Measurements from ENCODE around the gene COX14. TPM values are rescaled to one million over a fixed set of nuclear protein-coding genes. Genes with fewer than 3 reads are reported as not detected.
A peak's percentile ranks its signal among the peaks of the same experiment; 100 is the strongest.

The COX14 gene
- total and polyA plus RNA-seq, 7 experiments from 2014 or later, result 37.2 to 244 (median 49.0) TPM

DNA sequence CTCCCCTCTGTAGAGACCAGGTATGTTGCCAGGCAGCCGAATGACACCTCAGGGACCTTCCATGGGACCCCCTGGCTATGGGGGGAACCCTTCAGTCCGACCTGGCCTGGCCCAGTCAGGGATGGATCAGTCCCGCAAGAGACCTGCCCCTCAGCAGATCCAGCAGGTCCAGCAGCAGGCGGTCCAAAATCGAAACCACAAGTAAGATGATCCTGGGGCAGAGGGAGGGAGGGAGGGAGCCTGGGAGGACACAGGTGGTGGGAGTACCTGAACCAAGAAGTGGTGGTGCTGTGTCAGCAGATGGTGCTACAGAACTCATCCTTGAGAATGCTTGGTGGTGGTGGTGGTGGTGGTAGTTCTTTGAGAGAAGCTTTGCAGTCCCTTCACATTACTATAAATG, 25.9 kb upstream of the COX14 start:
- H3K9me3 Mint-ChIP-seq, result no peaks in the 10 kb centered on the region
- intact Hi-C loops (cut with micrococcal nuclease), result loop anchor here in 1 of 2 donors (10.0 kb wide), 2 partner anchors 461 to 1969 kb away; partner anchors contain the start of genes NR4A1 and PRPF40B
- H3K27me3 ChIP-seq (ENCODE audit: control insufficient read depth in 2 of 2, insufficient read depth in 2 of 2, low read length in 2 of 2), result no peaks in the 10 kb centered on the region

GRCh38 chr12:50087151-50087550, 24.9 kb upstream of the COX14 start:
- intact Hi-C loops (cut with micrococcal nuclease), result loop anchor here in 1 of 2 donors (10.0 kb wide), 2 partner anchors 462 to 1968 kb away; partner anchors contain the start of genes NR4A1 and PRPF40B
- POLR2A ChIA-PET, result interaction anchor here (0.6 to 4.0 kb wide), 2 partner anchors 24 to 103 kb away, joined by 4 to 23 read pairs; partner anchors contain the start of gene COX14
- Mint-ChIP-seq H3K27me3 (no peaks in the 10 kb centered on the region), H3K36me3 (peaks cover 0 to 20% (median 8%) of the 10 kb centered on the region in 5 donors), H3K9me3 (no peaks in the 10 kb centered on the region), H3K27ac (peak overlapping the region in 7 of 9 donors; percentile 5 to 97 (median 57)), H3K4me3 (peak overlapping the region in 7 of 10 donors; percentile 14 to 90 (median 58)), H3K4me1 (peaks cover 6 to 46% (median 40%) of the 10 kb centered on the region in 7 donors)
- H3K9me3 ChIP-seq (ENCODE audit: control insufficient read depth in 2 of 3, low read length in 3 of 3), result no peaks in the 10 kb centered on the region
- peaks cover 0 to 5% of the 10 kb centered on the region in 2 donors for H3K4me1 ChIP-seq (ENCODE audit: control insufficient read depth in 2 of 2, insufficient read depth in 2 of 2, low read length in 2 of 2)
- no peak for DNase-seq
- CTCF ChIA-PET, result interaction anchor here (1.0 to 3.4 kb wide), 7 partner anchors 9 to 89 kb away, joined by 3 to 20 read pairs (median 4); partner anchors contain the start of gene COX14
- no peak for ATAC-seq
- H3K36me3 ChIP-seq (ENCODE audit: control insufficient read depth in 2 of 3, insufficient read depth in 3 of 3, low read length in 3 of 3), result peaks cover 15 to 59% (median 17%) of the 10 kb centered on the region in 3 experiments
- H3K27me3 ChIP-seq (ENCODE audit: control insufficient read depth in 2 of 2, insufficient read depth in 2 of 2, low read length in 2 of 2), result no peaks in the 10 kb centered on the region
- no peak overlapping the region for H3K4me3 ChIP-seq (ENCODE audit: low read length)
- no peak overlapping the region for H3K27ac ChIP-seq (ENCODE audit: low read depth, low read length)

More for the DNA sequence above, 25.9 kb upstream of the COX14 start:
- Histone ChIP-seq H3K4me3 (ENCODE audit: low read length) (peak overlapping the region; percentile 82), H3K4me1 (ENCODE audit: control insufficient read depth in 2 of 2, insufficient read depth in 2 of 2, low read length in 2 of 2) (peaks cover 0 to 5% of the 10 kb centered on the region in 2 donors), H3K36me3 (ENCODE audit: control insufficient read depth in 2 of 3, insufficient read depth in 3 of 3, low read length in 3 of 3) (peaks cover 15 to 49% (median 17%) of the 10 kb centered on the region in 3 experiments), H3K27ac (ENCODE audit: low read depth, low read length) (peak overlapping the region; percentile 98), H3K9me3 (ENCODE audit: control insufficient read depth in 2 of 3, low read length in 3 of 3) (no peaks in the 10 kb centered on the region)
- ATAC-seq (no peak), DNase-seq (no peak)
- Mint-ChIP-seq H3K27me3 (no peaks in the 10 kb centered on the region), H3K27ac (peak overlapping the region; percentile 58 to 98 (median 95)), H3K4me1 (peaks cover 6 to 46% (median 40%) of the 10 kb centered on the region in 7 donors), H3K4me3 (peak overlapping the region; percentile 83 to 96 (median 91)), H3K36me3 (peaks cover 0 to 15% (median 4%) of the 10 kb centered on the region in 5 donors)
- CTCF ChIA-PET, result interaction anchor here (0.9 to 2.9 kb wide), 4 partner anchors 10 to 141 kb away, joined by 3 to 29 read pairs (median 4); partner anchors contain the start of gene COX14
- POLR2A ChIA-PET, result interaction anchor here (0.6 to 5.2 kb wide), 3 partner anchors 20 to 197 kb away, joined by 3 to 53 read pairs (median 3); partner anchors contain the start of genes COX14 and LIMA1

DNA sequence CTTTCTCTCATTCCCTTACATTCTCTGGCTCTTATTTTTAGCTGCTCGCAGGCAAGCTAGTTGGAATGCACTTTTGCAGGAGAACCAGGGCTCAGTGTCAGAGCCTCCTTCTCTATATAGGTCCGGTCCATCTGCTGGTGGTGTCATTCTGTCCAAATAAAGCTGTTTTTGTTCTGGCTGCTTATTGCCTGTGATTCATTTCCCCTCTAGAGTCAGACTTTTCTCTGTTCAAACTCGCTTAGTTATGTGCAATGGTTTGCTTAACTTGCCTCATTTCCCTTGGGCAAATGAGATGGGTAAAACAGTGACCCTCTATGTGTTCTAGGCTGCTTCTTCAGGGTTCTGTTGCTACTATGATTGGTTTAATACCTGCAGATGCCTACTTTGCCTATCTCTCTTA, 24.0 kb upstream of the COX14 start:
- ChIA-PET CTCF (interaction anchor here (0.6 to 3.4 kb wide), 12 partner anchors 8 to 410 kb away, joined by 3 to 20 read pairs (median 4); partner anchors contain the start of gene COX14), POLR2A (interaction anchor here (4.0 kb wide), 1 partner anchor 23 kb away, joined by 23 read pairs; the partner anchor contains the start of gene COX14)
- Histone ChIP-seq H3K4me1 (ENCODE audit: control insufficient read depth in 2 of 2, insufficient read depth in 2 of 2, low read length in 2 of 2) (peaks cover 0 to 5% of the 10 kb centered on the region in 2 donors), H3K27ac (ENCODE audit: low read depth, low read length) (no peak overlapping the region), H3K4me3 (ENCODE audit: low read length) (no peak overlapping the region), H3K27me3 (ENCODE audit: control insufficient read depth in 2 of 2, insufficient read depth in 2 of 2, low read length in 2 of 2) (no peaks in the 10 kb centered on the region), H3K9me3 (ENCODE audit: control insufficient read depth in 2 of 3, low read length in 3 of 3) (no peaks in the 10 kb centered on the region), H3K36me3 (ENCODE audit: control insufficient read depth in 2 of 3, insufficient read depth in 3 of 3, low read length in 3 of 3) (peaks cover 15 to 67% (median 17%) of the 10 kb centered on the region in 3 experiments)
- Mint-ChIP-seq H3K36me3 (peaks cover 0 to 20% (median 8%) of the 10 kb centered on the region in 5 donors), H3K9me3 (no peaks in the 10 kb centered on the region), H3K4me1 (peaks cover 6 to 46% (median 40%) of the 10 kb centered on the region in 7 donors), H3K27me3 (no peaks in the 10 kb centered on the region), H3K4me3 (peak overlapping the region in 2 of 10 donors; percentile 20 to 81), H3K27ac (peak overlapping the region in 6 of 9 donors; percentile 40 to 76 (median 55))
- DNase-seq (no peak), ATAC-seq (no peak)
- intact Hi-C loops (cut with micrococcal nuclease), result loop anchor here (1.0 to 10.0 kb wide), 3 partner anchors 87 to 1967 kb away; partner anchors contain the start of genes NR4A1 (in 1 of the 2) and PRPF40B (in 1 of the 2)

DNA sequence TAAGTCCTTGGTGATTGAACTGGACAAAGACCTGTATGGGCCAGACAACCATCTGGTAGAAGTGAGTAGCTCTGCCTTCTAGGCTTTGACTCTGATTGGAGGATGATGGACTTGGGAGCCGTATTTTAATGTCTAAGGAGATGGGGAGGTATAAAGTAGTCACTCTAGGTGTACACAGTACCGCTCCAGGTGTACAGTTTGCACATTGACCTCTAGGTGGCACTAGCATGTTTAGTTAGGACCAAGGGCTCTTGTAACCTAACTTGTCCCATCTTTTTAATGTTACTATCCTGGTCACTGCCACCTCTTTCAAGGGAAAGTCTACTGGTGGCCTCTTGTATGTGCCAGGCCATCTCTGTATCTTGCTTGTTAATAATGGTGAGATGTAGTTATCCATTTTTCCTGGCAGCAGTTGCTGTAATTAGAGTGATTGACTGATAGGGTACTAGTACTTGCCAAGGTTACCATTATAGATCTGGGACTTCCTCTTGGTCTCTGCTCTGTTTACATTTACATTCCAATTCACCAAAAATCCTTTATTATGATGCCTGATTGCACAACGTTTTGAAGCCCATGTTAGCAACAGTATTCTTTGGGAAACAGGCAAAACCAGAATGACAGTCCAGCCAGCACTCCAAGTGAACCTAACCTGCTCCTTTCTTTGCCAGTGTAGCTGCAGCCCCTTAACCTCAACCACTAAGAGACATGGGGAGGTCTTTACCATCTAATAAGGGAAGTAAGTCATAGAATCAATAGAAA, 23.3 kb upstream of the COX14 start:
- H3K9me3 ChIP-seq (ENCODE audit: control insufficient read depth in 2 of 3, low read length in 3 of 3), result no peaks in the 10 kb centered on the region
- no peak overlapping the region for H3K4me3 ChIP-seq (ENCODE audit: low read length)
- intact Hi-C loops (cut with micrococcal nuclease), result loop anchor here (1.0 to 10.0 kb wide), 3 partner anchors 87 to 1966 kb away; partner anchors contain the start of genes NR4A1 (in 1 of the 2) and PRPF40B (in 1 of the 2)
- peaks cover 0 to 22% (median 8%) of the 10 kb centered on the region in 5 donors for H3K36me3 Mint-ChIP-seq
- H3K4me1 Mint-ChIP-seq, result peaks cover under 1 to 41% (median 35%) of the 10 kb centered on the region in 7 donors
- peak overlapping the region in 5 of 9 donors; percentile 43 to 54 (median 53) for H3K27ac Mint-ChIP-seq
- H3K27ac ChIP-seq (ENCODE audit: low read depth, low read length), result no peak overlapping the region
- DNase-seq, result peak in 8 of 9 donors; percentile 22 to 61 (median 50)
- H3K27me3 ChIP-seq (ENCODE audit: control insufficient read depth in 2 of 2, insufficient read depth in 2 of 2, low read length in 2 of 2), result no peaks in the 10 kb centered on the region
- POLR2A ChIA-PET, result interaction anchor here (1.3 to 4.0 kb wide), 2 partner anchors 23 to 25 kb away, joined by 4 to 23 read pairs; partner anchors contain the start of gene COX14
- H3K36me3 ChIP-seq (ENCODE audit: control insufficient read depth in 2 of 3, insufficient read depth in 3 of 3, low read length in 3 of 3), result peaks cover 15 to 74% (median 17%) of the 10 kb centered on the region in 3 experiments
- CTCF ChIA-PET, result interaction anchor here (0.6 to 3.4 kb wide), 9 partner anchors 13 to 122 kb away, joined by 3 to 20 read pairs (median 5); partner anchors contain the start of gene COX14
- peak overlapping the region in 3 of 10 donors; percentile 4 to 76 (median 20) for H3K4me3 Mint-ChIP-seq
- no peaks in the 10 kb centered on the region for H3K9me3 Mint-ChIP-seq
- no peaks in the 10 kb centered on the region for H3K27me3 Mint-ChIP-seq
- peaks cover 0 to 5% of the 10 kb centered on the region in 2 donors for H3K4me1 ChIP-seq (ENCODE audit: control insufficient read depth in 2 of 2, insufficient read depth in 2 of 2, low read length in 2 of 2)
- peak; percentile 52 for ATAC-seq

DNA sequence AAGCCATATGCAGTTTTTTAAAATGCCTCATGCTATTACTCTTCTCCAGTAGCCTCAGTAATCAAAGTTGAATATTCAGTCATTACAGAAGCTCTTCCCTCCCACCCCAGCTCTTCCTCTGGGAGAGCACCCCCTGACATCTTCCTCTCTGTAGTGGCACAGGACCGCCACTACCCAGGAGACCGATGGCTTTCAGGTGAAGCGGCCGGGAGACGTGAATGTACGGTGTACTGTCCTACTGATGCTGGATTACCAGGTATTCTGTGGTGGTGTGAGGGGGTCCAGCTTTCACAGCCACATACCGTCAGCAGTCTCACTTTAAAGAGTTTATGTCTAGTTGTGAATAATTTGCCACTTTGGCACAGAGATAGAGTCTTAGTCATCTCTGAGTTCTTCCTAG, 22.3 kb upstream of the COX14 start:
- peaks cover 15 to 81% (median 22%) of the 10 kb centered on the region in 3 experiments for H3K36me3 ChIP-seq (ENCODE audit: control insufficient read depth in 2 of 3, insufficient read depth in 3 of 3, low read length in 3 of 3)

More for the DNA sequence above, 22.3 kb upstream of the COX14 start:
- Histone ChIP-seq H3K9me3 (ENCODE audit: control insufficient read depth in 2 of 3, low read length in 3 of 3) (no peaks in the 10 kb centered on the region), H3K27me3 (ENCODE audit: control insufficient read depth in 2 of 2, insufficient read depth in 2 of 2, low read length in 2 of 2) (no peaks in the 10 kb centered on the region), H3K27ac (ENCODE audit: low read depth, low read length) (no peak overlapping the region), H3K4me3 (ENCODE audit: low read length) (no peak overlapping the region), H3K4me1 (ENCODE audit: control insufficient read depth in 2 of 2, insufficient read depth in 2 of 2, low read length in 2 of 2) (peaks cover 0 to 5% of the 10 kb centered on the region in 2 donors)
- Mint-ChIP-seq H3K9me3 (no peaks in the 10 kb centered on the region), H3K36me3 (peaks cover 0 to 23% (median 8%) of the 10 kb centered on the region in 5 donors), H3K4me1 (peaks cover 0 to 38% (median 31%) of the 10 kb centered on the region in 7 donors), H3K27me3 (no peaks in the 10 kb centered on the region), H3K4me3 (no peak overlapping the region), H3K27ac (no peak overlapping the region)
- intact Hi-C loops (cut with micrococcal nuclease), result loop anchor here in 1 of 2 donors (10.0 kb wide), 2 partner anchors 465 to 1965 kb away; partner anchors contain the start of genes NR4A1 and PRPF40B
- DNase-seq (no peak), ATAC-seq (no peak)
- ChIA-PET POLR2A (interaction anchor here (0.7 to 4.0 kb wide), 3 partner anchors 22 to 25 kb away, joined by 3 to 23 read pairs (median 4); partner anchors contain the start of gene COX14), CTCF (interaction anchor here (0.5 to 3.4 kb wide), 6 partner anchors 12 to 91 kb away, joined by 3 to 20 read pairs (median 6); partner anchors contain the start of gene COX14)
